GM12864 (cell line): ENCODE data around the gene SRP68.

Experiments
- DNase-seq: peaks from one replicate; pipeline ENCODE4 v3.0.0-alpha.2; 2011; ENCODE audit warnings: low read depth
- H3K4me3 ChIP-seq: 2 replicates; pipeline ENCODE4 v1.5.1; 2011; ENCODE audit warnings: mild to moderate bottlenecking, low read depth, low read length, control low read depth
- TF ChIP-seq, protein P1 (sequence below): IDR thresholded peaks from 2 replicates; pipeline ENCODE4 v1.5.1; 2011; ENCODE audit warnings: low read depth, mild to moderate bottlenecking, moderate library complexity, low read length, control low read depth, inconsistent platforms; ENCODE audit errors: missing control alignments

The SRP68 gene

DNA sequence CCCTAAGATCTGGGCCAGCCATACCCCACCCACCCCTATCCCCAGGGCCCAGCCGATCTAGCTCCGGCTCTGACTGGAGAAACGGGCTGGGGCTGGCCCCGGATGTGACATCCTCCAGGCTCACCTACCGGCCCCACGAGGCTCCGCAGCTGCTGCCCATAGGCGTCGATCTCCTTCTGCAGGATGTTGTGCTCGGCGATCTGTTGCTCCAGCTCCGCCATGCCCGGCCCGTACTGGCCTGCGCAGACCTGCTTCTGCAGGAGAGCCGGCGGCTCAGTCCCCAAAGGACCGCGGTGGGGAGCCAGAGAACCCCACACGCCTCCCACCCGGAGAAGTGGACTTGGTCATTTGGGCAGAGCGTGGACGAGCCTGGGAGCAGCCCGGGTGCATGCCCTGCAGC is 50.0 kb downstream of the SRP68 start:
- no peak for DNase-seq

GRCh38 chr17:76019833-76020467 is 52.4 kb downstream of the SRP68 start:
- no peak for DNase-seq

More for the DNA sequence above, 50.0 kb downstream of the SRP68 start:
- TF ChIP-seq, protein P1, sequence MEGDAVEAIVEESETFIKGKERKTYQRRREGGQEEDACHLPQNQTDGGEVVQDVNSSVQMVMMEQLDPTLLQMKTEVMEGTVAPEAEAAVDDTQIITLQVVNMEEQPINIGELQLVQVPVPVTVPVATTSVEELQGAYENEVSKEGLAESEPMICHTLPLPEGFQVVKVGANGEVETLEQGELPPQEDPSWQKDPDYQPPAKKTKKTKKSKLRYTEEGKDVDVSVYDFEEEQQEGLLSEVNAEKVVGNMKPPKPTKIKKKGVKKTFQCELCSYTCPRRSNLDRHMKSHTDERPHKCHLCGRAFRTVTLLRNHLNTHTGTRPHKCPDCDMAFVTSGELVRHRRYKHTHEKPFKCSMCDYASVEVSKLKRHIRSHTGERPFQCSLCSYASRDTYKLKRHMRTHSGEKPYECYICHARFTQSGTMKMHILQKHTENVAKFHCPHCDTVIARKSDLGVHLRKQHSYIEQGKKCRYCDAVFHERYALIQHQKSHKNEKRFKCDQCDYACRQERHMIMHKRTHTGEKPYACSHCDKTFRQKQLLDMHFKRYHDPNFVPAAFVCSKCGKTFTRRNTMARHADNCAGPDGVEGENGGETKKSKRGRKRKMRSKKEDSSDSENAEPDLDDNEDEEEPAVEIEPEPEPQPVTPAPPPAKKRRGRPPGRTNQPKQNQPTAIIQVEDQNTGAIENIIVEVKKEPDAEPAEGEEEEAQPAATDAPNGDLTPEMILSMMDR = no peak
- H3K4me3 ChIP-seq = no peak overlapping the region

GRCh38 chr17:76018801-76019200 is 53.5 kb downstream of the SRP68 start:
- TF ChIP-seq, protein P1 = no peak
- no peak overlapping the region for H3K4me3 ChIP-seq
- no peak for DNase-seq

More at GRCh38 chr17:76019833-76020467, 52.4 kb downstream of the SRP68 start:
- TF ChIP-seq, protein P1 = no peak
- no peak overlapping the region for H3K4me3 ChIP-seq

DNA sequence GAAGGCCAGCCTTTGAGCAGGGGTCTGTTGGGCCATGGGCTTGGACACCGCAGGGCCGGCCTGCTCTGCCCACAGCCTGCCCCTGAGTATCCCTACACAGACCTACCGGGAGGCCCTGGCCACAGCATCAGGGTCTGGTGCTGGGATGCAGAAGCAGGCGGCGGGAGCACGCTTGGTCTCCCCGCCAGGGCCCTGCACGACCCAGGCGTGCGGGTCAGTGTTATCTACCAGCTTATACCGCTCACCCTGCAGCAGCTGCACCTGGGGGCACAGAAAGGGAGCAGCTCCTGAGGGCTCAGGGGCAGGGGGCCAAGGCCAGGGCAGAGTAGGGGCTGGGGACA is 54.0 kb downstream of the SRP68 start:
- TF ChIP-seq, protein P1 = no peak
- no peak for DNase-seq

DNA sequence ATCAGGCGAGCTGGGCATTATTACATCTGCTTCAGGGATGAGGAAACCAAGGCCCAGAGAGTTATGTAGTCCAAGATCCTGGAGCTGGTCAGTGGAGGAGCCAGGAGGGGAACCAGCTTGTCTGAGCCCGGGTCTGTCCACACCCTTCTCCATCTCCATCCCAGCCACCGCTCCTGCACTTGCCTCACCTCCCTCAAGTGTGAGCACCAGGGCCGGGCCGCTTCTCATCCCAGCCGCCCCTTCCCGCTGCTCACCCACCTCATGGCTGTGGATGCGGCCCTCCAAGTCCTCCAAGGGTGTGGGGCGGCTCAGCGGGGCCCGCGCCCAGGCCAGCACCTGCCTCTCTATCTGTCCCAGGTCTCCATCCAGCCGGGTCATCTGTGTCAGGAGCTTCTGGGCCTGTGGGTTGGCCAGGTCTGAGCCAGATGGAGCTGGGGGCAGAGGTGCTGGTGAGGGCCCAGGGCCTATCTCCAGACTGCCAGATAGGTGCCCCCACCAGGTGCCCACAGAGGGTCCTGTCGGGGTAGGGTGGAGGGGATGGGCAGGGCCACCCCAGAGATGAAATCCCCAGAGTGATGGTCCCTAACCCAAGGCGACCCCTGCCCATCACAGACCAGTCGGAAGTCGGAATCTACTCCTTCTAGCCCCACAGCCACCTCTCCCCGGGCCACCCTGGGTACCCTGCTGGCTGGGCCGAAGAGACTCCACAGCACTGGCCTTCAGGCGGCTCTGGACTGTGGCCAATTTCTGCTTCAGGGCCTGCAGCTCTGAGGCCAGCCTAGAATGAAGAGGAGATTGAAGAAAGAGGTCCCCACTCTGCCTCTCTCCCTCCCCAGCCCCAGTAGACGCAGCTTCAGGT is 54.6 kb downstream of the SRP68 start:
- no peak overlapping the region for H3K4me3 ChIP-seq
- DNase-seq = no peak
- TF ChIP-seq, protein P1 = no peak

More for the DNA sequence above, 54.0 kb downstream of the SRP68 start:
- H3K4me3 ChIP-seq = no peak overlapping the region

DNA sequence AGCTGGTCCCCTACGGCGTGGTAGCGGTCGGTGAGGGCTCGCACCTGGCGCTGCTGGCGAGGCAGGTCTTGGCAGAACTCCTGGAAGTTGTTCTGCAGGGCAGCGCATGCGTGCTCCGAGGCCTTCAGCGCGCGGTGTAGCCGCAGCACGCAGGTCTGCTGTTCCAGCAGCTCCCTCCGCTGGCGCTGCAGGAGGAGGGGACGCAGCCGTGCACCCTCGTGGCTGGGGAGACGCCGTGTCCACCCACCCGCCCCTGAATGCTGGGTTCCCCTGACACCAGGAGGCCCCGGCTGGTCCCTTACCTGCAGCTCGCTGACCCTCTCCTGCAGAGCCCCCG is 57.4 kb downstream of the SRP68 start:
- TF ChIP-seq, protein P1 = no peak
- H3K4me3 ChIP-seq = no peak overlapping the region
- no peak for DNase-seq
